HUES6 (cell line): ENCODE measurements around the gene IL5.

Experiments
- H3K27ac ChIP-seq: 2 replicates; pipeline ENCODE4 v1.7.0; 2013; ENCODE audit warnings: low read depth, mild to moderate bottlenecking, low read length, inconsistent platforms
- H3K27me3 ChIP-seq: 2 replicates; pipeline ENCODE4 v1.6.1; 2013; ENCODE audit warnings: low read length; ENCODE audit not compliant: control insufficient read depth, insufficient read depth
- H3K36me3 ChIP-seq: 2 replicates; pipeline ENCODE4 v1.6.1; 2013; ENCODE audit warnings: low read length; ENCODE audit not compliant: control insufficient read depth, insufficient read depth
- H3K4me1 ChIP-seq: 2 replicates; pipeline ENCODE4 v1.6.1; 2013; ENCODE audit warnings: low read length; ENCODE audit not compliant: control insufficient read depth, insufficient read depth
- H3K4me3 ChIP-seq: 2 replicates; pipeline ENCODE4 v1.5.1; 2013; ENCODE audit warnings: low read depth, low read length
- H3K9ac ChIP-seq: one replicate; pipeline ENCODE4 v1.6.1; 2013; ENCODE audit warnings: mild to moderate bottlenecking, low read length
- H3K9me3 ChIP-seq: 2 replicates; pipeline ENCODE4 v1.6.1; 2013; ENCODE audit warnings: low read depth, low read length; ENCODE audit not compliant: control insufficient read depth, insufficient read depth

IL5 gene

DNA sequence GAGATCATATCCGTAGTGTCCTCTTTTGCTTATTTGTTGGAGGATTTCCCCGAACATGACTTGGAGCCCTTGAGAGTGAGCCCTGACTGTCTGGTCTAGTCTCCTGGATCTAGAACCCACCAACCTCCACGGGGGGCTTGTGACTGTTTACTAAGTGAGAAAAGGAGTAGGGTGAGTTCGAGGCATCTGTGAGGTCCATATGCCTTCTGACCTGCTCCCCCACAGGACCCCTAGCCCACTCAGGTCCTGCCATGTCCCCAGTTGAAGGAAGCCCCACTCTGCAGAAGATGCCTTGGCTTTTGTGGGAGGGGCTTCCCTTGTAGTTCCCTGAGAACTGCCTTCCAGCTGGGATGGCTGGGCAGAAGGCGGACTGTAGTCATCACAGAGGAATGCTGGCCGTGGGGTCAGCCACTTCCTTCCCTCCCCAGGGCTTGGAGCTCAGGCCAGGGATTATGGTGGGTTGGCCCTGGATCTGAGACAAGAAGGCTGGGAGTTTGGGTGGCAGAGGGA is 45.8 kb downstream of the IL5 start:
- Histone ChIP-seq H3K27me3 (peaks cover 7% of the 10 kb centered on the region; the same call in 1 of the 2 replicates), H3K9ac (no peak overlapping the region), H3K36me3 (no peaks in the 10 kb centered on the region), H3K27ac (no peak overlapping the region), H3K4me3 (peak overlapping the region; percentile 73), H3K4me1 (peaks cover 20% of the 10 kb centered on the region), H3K9me3 (no peaks in the 10 kb centered on the region)

DNA sequence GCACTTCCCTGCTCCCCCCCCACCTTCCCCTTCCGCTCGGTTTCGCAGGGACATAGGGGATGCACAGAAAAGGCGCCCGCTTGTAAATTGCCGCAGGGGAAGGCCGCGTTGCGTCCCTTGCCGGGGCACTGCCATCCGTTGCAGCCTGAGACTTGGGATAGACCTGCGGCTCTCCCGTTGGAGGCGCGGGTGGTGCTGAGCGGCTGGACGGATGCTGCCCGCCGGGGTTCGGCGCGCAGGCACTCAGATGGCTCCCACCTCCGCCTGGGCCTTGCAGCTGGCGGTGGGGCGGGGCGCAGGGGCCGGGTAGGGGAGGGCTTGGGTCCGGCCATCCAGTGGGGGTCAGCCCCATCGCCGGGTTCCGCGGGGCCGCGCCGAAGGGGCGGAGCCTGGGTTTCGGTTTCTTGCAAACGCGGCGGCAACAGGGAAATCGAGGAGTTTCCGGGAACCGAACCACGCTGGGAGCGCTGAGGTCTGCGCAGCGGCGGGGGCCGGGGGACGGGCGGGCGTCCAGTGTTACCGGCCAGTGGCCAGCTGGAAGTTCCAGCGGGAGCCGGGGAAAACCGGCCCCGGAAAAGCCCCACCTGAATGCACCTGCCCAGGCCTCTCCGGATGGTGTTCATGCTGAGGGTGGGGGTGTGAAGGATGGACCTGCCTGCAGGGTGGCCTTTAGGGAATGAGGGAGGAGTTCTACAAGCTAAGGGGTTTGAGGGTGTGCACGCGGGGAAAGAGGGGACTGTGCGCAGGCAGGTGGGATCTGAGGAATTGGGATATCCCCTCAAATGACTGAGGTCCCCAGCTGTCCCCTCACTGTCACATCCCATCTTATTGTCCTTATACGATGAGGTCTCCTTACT is 46.5 kb downstream of the IL5 start:
- Histone ChIP-seq H3K9me3 (no peaks in the 10 kb centered on the region), H3K27me3 (peaks cover 11% of the 10 kb centered on the region), H3K4me1 (peaks cover 25% of the 10 kb centered on the region), H3K36me3 (no peaks in the 10 kb centered on the region), H3K4me3 (peak overlapping the region; percentile 73), H3K27ac (no peak overlapping the region; the same call in 1 of the 2 replicates), H3K9ac (peak overlapping the region; percentile 51)

DNA sequence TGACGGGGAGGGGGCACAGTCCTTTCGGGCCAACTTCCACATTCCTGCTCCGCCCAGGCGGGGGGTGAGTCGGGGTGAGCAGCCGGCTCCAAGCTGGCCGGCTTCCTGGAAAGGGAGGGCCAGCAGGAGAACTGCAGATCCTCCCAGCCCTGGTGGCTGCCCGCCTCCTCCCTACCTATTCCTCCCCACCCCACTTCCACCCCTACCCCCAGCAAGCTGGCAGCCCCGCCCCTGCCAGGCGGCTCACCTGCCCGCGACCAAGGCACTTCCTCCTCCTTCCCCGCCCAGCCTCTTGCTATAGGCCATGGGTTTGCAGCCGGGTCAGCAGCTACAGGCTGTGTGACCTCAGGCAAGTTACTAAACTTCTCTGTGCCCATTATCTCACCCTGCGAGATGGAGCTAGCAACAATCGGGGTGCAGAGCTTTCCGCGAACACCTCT is 47.1 kb downstream of the IL5 start:
- no peaks in the 10 kb centered on the region for H3K36me3 ChIP-seq
- peaks cover 31% of the 10 kb centered on the region for H3K4me1 ChIP-seq
- H3K27ac ChIP-seq, result peak overlapping the region; percentile 53; the same call in 1 of the 2 replicates
- H3K9me3 ChIP-seq, result no peaks in the 10 kb centered on the region
- peak overlapping the region; percentile 51 for H3K9ac ChIP-seq
- peaks cover 16% of the 10 kb centered on the region for H3K27me3 ChIP-seq
- peak overlapping the region; percentile 73 for H3K4me3 ChIP-seq

GRCh38 chr5:132495667-132496190 is 47.6 kb downstream of the IL5 start:
- Histone ChIP-seq H3K27me3 (peaks cover 16% of the 10 kb centered on the region), H3K9me3 (no peaks in the 10 kb centered on the region), H3K9ac (peak overlapping the region; percentile 58), H3K4me3 (peak overlapping the region; percentile 73), H3K4me1 (peaks cover 31% of the 10 kb centered on the region), H3K36me3 (no peaks in the 10 kb centered on the region), H3K27ac (peak overlapping the region; percentile 53; the same call in 1 of the 2 replicates)

DNA sequence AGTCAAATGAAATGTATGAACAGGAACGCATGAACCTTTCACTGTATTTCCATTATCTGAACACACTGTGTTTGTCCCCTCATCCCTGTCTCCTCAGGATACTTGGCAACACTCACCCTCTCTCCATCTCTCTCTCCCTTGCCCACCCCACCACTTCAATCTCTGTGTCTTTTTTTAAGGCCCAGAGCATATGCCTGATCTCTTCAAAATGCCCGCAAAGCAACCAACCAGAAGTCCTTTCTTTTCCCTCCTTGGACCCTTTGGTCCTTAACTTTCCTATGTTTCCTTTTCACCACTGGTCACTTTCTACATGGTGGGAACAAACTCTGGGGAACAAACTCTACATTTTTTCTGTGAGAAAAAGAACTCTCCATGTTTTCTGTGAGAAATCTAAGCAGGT is 49.5 kb downstream of the IL5 start:
- Histone ChIP-seq H3K9me3 (no peaks in the 10 kb centered on the region), H3K27ac (no peak overlapping the region), H3K4me3 (no peak overlapping the region)

DNA sequence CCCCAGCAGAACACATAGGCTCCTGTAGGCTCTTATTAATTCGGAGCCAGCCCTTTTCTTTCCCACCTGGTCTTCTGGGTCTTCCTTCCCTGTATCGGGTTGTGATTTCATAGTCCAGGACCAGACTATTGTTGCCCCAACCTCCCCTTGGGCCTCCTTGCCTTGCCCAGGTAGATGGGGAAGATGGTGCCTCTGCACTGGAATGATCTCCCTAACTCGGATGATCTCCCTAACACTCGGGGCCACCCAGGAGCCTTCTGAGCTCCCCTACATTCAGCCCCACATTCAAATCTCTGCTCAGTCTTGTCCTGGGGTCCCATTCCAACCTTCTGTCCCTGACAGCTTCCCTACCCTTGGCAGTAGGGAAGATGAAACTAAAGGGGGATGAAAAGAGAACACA is 50.1 kb downstream of the IL5 start:
- Histone ChIP-seq H3K27me3 (peaks cover 25% of the 10 kb centered on the region), H3K4me3 (no peak overlapping the region), H3K9ac (no peak overlapping the region), H3K36me3 (no peaks in the 10 kb centered on the region), H3K9me3 (no peaks in the 10 kb centered on the region), H3K4me1 (peaks cover 39% of the 10 kb centered on the region), H3K27ac (no peak overlapping the region)

More for the DNA sequence above, 49.5 kb downstream of the IL5 start:
- Histone ChIP-seq H3K36me3 (no peaks in the 10 kb centered on the region), H3K27me3 (peaks cover 25% of the 10 kb centered on the region), H3K4me1 (peaks cover 39% of the 10 kb centered on the region), H3K9ac (no peak overlapping the region)

DNA sequence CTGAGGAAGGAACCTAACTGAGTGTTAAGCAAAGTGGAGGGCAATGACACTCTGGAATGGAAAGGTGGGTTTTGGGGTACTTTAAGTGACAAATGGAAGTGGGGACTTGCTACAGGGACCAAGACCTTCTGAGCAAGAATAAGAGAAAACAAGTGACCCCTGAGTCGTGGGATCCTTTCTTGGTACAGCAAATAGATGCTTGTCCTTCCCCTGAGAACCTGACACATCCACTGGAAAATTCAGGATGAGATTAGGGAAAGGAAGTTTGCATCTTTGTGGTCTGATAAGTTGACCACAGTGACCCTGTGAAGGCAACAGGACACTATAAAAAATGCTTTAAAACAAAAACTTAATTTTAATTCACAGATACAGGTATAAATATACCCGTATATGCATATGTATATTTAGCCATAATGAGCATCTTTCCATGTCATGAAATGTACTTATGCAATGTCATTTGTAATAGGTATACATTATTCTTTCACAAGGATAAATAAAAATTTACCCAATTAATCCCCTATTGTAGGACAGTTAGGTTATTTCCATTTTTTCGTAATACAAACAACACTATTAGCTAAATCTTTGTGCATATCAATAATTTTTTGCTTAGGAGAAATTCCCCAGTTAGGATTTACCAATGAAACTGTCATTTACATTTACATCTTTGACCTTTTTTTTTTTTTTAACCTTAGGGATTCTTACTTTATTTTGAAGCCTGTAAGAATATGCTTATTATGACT is 50.8 kb downstream of the IL5 start:
- peaks cover 33% of the 10 kb centered on the region for H3K4me1 ChIP-seq
- no peaks in the 10 kb centered on the region for H3K9me3 ChIP-seq
- H3K36me3 ChIP-seq, result 0 out of 2 replicates have a peak, but pooled peaks cover under 1% of the 10 kb centered on the region
- no peak overlapping the region for H3K4me3 ChIP-seq
- H3K27me3 ChIP-seq, result peaks cover 25% of the 10 kb centered on the region
- no peak overlapping the region for H3K27ac ChIP-seq
- H3K9ac ChIP-seq, result no peak overlapping the region
